ENCODE data around the gene PRKCA.
"Not testable (repeated sequence)": the region's sequence is repeated elsewhere in the genome, so short reads cannot be mapped to it uniquely, and the experiment has no call there.

The PRKCA gene

GRCh38 chr17:66725438-66725837 lies 423.0 kb downstream of the PRKCA start:
- DNase-seq (ENCODE audit: low read depth in 2 of 2, low spot score in 1 of 2), result not testable (repeated sequence)

- no peak for DNase-seq (ENCODE audit: low read depth in 2 of 2, low spot score in 1 of 2)
These were observed 423.5 kb downstream of the PRKCA start for GRCh38 chr17:66725956-66726355.

GRCh38 chr17:66726371-66726770 lies 424.0 kb downstream of the PRKCA start:
- no peak for DNase-seq (ENCODE audit: low read depth in 2 of 2, low spot score in 1 of 2)

DNA sequence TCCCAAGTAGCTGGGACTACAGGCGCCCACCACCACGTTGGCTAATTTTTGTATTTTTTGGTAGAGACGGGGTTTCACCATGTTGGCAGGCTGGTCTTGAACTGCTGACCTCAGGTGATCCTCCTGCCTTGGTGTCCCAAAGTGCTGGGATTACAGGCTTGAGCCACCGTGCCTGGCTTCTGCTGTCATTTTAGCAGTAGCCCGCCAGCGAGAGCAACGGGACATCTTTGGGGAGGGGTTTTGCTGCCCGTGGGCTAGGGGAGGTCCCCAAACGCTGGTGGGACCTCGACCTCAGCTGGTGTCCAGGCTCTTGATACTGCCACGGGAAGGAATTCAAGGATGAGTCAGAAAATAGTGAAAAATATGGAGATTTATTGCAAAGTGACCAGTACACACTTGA lies 424.4 kb downstream of the PRKCA start:
- no peak for DNase-seq (ENCODE audit: low read depth in 2 of 2, low spot score in 1 of 2)

DNA sequence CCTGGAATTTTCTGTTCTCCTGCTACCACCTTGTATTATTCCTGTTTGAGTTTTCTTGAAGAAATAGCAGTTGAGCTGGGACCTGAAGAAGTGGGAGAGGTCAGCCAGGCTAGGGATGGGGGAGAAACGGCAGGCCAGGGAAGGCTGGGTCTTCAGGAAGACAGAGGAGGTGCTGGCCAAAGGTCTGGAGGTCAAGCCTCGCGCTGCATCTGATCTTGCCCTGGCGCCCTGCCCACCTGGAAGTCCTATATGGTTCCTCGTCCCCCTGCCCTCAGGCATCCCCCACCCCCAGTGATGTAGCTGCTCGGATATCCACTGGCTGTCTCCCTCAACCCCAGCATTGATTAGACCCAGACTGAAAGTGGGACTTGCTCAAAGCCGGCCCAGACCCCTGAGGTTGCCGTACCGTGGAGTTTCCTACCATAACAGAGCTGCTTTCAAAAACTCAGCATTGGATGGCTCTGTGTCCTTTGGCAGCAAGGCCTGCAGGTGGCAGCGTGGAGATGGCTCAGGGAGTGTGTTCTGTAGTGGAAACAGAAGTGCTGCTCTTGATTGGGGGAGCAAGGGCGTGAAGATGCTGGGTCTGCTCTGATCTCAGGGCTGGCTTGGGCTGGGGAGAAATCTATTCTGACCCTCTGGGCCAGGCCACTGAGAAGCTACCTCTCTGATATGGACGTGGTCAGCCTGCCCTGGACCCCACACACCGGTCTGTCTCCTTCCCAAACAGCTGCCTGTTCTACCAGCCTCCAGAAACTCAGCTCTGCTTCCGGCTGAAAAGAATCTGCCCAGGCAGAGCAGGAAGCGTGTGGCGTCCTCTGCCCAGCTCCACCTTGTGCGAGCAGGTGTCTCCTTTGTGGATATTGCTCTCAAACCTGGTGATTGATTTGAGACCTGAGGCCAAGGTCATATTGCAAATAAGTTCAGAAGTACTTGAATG lies 425.5 kb downstream of the PRKCA start:
- DNase-seq (ENCODE audit: low read depth in 2 of 2, low spot score in 1 of 2), result no peak

DNA sequence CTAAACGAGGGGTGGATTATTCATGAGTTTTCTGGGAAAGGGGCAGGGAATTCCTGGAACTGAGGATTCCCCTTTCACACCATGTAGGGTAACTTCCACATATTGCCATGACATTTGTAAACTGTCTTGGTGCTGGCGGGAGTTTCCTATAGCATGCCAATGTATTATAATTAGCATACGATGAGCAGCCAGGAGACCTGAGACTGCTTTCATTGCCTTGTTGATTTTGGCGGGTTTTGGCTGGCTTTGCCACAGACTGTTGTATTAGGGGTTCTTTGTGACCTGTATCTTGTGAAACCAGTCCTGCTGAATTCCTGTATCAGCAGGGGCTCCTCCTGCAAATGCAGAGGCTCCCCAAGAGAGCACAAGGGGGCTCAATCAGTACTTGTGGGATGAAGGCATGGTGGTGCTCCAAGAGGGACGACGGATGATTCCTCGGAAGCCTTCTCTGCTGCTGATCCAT lies 428.1 kb downstream of the PRKCA start:
- no peak for DNase-seq (ENCODE audit: low read depth in 2 of 2, low spot score in 1 of 2)

GRCh38 chr17:66733759-66734158 lies 431.3 kb downstream of the PRKCA start:
- no peak for DNase-seq (ENCODE audit: low read depth in 2 of 2, low spot score in 1 of 2)

GRCh38 chr17:66734186-66734943 lies 432.0 kb downstream of the PRKCA start:
- no peak for DNase-seq (ENCODE audit: low read depth in 2 of 2, low spot score in 1 of 2)

DNA sequence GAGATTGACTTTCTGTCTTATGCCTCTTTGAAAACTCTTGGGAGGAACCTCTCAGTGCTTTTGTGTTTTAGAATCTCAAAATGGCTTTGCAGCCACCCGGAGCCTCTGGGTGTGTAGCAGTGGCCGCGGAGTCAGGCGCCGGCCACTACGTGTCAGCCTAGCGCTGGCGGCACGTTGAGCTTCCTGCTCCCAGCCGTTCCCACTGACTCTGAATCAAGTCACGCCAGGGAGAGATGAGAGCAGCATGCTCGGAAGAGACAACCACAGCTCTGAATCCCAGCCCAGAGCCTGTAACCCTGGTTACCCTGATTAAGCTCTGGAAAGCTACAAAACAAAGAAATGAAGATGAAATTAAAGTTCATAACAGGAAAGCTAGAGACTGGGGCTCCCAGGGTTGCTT lies 435.1 kb downstream of the PRKCA start:
- DNase-seq (ENCODE audit: low read depth in 2 of 2, low spot score in 1 of 2), result no peak

DNA sequence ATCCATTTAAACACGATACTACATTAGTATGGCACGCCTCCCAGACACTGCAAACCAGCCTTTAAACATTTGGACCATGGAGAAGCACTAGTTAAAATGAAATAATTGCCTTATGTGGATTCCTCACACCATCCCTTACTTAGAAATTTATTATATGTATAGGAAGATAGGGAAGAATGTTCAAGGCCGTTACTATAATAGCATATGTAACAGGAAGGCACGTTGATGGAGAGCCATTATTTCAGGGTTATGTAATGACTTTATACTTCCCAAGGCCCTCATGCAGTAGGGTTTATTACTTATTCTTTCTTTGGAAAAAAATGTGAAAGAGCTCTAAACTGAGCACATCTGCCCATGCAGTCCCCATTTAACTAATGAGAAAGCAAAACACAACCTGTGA lies 435.9 kb downstream of the PRKCA start:
- no peak for DNase-seq (ENCODE audit: low read depth in 2 of 2, low spot score in 1 of 2)

GRCh38 chr17:66739553-66739952 lies 437.1 kb downstream of the PRKCA start:
- DNase-seq (ENCODE audit: low read depth in 2 of 2, low spot score in 1 of 2), result no peak

GRCh38 chr17:66740226-66740625 lies 437.8 kb downstream of the PRKCA start:
- no peak for DNase-seq (ENCODE audit: low read depth in 2 of 2, low spot score in 1 of 2)

DNA sequence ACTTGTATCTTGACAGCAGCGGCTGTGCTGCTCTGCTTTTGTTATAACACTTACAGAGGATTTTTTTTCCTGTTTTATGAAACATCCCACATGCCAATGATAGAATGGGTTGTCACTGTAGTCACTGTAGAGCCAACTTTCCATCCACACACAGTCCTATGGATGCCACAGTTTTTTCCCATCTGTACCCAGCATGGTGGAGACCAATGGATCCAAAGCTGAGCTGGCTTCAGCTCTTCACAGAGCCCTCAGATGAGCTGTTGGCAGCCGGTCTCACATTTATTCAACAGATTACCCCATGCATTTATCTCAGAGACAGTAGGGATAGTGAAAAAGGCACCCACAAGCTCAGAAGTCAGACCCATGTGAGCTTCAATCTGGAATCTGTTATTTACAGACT lies 441.1 kb downstream of the PRKCA start:
- DNase-seq (ENCODE audit: low read depth in 2 of 2, low spot score in 1 of 2), result no peak

DNA sequence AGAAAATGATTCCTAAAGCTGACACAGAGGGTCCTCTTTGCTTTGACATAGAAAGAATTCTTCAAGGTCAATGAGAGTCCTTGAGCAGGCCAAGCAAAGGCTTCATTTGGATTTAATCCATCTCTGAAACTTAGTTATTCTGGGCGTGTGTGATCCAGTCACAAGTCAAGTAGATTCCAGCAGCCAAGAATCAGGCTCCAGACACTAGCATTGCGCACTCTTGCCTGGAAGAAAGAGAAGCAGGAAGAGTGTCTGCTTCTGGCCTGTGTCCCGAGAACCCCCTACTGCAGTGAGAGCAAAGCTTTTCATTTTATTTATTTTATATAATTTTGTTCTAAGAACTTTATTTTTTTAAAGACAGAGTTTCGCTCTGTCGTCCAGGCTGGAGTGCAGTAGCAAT lies 444.3 kb downstream of the PRKCA start:
- no peak for DNase-seq (ENCODE audit: low read depth in 2 of 2, low spot score in 1 of 2)

- no peak for DNase-seq (ENCODE audit: low read depth in 2 of 2, low spot score in 1 of 2)
These were observed 445.3 kb downstream of the PRKCA start for GRCh38 chr17:66747578-66748275.

- DNase-seq (ENCODE audit: low read depth in 2 of 2, low spot score in 1 of 2), result no peak
These were observed 446.2 kb downstream of the PRKCA start for GRCh38 chr17:66748578-66748977.

- DNase-seq (ENCODE audit: low read depth in 2 of 2, low spot score in 1 of 2), result no peak
These were observed 446.9 kb downstream of the PRKCA start for GRCh38 chr17:66749217-66749832.

GRCh38 chr17:66750116-66750515 lies 447.7 kb downstream of the PRKCA start:
- DNase-seq (ENCODE audit: low read depth in 2 of 2, low spot score in 1 of 2), result no peak

GRCh38 chr17:66750781-66751543 lies 448.5 kb downstream of the PRKCA start:
- no peak for DNase-seq (ENCODE audit: low read depth in 2 of 2, low spot score in 1 of 2)

DNA sequence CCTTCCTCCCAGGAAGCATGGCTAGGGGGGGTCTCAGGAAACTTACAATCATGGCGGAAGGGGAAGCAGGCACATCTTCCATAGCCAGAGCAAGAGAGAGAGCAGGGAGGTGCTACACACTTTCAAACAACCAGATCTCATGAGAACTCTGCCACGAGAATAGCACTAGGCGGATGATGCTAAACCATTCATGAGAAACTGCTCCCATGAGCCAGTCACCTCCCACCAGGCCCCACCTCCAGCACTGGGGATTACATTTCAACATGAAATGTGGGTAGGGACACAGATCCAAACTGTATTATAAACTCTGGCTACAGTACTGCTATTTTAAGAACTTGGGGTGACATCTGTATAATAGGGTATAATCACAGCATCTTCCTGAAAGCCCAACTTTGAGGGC lies 449.4 kb downstream of the PRKCA start:
- no peak for DNase-seq (ENCODE audit: low read depth in 2 of 2, low spot score in 1 of 2)
